ENCODE data around the gene CFAP97D1.

CFAP97D1 gene

GRCh38 chr17:43772877-43773648, 7.2 kb upstream of the CFAP97D1 start:
- FAIRE-seq: no peak
- no peak for TF ChIP-seq POLR2A (IDR thresholded peaks at IDR 0.05; ENCODE audit: low read depth, low read length)
- no peak for DNase-seq (ENCODE audit: insufficient read length, low spot score)

DNA sequence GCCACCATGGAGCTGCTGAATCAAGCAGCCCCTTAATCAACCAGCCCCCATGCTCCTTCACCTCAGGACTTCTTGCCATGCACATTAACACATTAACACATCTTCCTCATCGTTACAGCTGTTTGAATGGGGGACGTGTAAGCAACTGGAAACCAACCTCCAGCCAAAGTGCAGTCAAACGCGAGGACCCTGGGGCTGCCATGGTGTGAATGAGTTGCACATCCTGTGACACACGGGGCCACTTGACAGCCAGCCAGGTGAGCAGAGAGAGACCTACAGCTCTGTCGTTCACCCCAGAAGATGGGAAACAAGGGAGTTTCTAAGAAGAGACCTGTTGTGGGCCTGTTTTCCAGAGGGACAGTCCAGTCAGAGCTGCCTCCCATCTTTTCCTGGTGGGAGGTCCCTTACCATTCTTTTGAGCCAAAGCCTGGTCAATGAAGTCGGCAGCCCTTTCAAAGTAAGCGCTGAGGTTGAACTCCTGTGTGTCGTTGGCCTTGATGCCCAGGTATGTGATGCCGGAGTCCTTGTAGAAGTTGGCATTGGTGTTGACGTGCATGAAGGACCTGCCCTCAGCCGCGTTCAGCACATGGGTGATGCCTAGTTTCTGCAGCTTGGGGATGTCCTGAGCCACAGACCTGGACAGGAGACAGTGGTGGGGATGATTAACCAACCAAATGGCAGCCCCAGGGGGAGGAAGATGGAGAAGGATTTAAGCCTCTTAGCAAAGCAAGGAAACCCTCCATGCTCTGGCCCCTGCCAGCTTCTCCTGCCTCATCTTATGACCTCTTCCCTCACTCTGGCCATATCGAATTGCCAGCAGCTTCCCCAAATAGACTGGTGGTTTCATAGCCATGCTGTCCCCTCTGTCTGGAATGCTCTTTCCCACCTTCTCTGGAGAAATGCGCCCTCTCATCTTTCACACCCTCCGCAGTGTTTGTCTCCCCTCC, 5.7 kb upstream of the CFAP97D1 start:
- DNase-seq (ENCODE audit: insufficient read length, low spot score) (no peak), FAIRE-seq (no peak)
- no peak for TF ChIP-seq POLR2A (IDR thresholded peaks at IDR 0.05; ENCODE audit: low read depth, low read length)

DNA sequence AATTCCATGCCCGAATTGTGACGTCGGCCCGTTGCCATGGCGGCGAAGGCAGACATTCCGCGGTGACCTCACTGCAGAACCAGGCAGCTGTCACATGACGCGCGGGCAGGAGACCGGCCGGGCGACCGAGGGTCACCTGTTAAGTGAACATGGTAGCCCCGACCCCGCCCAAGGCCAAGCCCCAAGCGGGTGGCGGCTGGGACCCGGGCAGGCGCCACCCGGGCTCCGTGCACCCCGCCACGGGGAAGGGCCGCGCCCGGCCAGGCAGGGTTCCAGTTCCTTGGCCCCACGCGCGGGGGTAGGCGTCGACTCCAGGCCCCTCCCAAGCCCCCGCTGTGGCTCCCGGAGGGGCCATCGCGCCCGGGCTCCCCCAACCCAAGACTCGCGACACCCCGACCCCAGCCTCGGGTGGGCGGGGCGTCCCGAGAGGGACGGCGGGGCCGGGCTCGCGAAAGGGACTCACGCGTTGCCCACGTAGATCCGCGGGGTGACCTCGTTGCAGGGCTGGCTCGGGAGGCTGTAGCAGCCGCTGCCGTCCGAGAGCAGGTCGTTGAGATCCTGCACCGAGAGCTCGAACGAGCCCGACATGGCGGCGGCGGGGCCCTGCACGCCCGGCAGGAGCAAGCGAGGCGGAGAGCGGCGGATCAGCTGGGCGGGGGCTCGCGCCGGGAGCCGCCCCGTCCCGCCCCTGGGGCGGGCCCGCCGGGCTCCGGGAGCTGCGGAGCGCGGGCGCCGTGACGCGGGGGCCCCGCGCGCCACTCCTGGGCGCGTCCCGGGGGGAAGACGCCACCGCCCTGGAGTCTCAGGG, 1.7 kb upstream of the CFAP97D1 start, which contains the start of gene DUSP3:
Gene DUSP3, minus strand, starts transcription at position 641 of the 808 bp plus-strand sequence. Its CDS starts 53 bp downstream, at position 588.
- FAIRE-seq: no peak

DNA sequence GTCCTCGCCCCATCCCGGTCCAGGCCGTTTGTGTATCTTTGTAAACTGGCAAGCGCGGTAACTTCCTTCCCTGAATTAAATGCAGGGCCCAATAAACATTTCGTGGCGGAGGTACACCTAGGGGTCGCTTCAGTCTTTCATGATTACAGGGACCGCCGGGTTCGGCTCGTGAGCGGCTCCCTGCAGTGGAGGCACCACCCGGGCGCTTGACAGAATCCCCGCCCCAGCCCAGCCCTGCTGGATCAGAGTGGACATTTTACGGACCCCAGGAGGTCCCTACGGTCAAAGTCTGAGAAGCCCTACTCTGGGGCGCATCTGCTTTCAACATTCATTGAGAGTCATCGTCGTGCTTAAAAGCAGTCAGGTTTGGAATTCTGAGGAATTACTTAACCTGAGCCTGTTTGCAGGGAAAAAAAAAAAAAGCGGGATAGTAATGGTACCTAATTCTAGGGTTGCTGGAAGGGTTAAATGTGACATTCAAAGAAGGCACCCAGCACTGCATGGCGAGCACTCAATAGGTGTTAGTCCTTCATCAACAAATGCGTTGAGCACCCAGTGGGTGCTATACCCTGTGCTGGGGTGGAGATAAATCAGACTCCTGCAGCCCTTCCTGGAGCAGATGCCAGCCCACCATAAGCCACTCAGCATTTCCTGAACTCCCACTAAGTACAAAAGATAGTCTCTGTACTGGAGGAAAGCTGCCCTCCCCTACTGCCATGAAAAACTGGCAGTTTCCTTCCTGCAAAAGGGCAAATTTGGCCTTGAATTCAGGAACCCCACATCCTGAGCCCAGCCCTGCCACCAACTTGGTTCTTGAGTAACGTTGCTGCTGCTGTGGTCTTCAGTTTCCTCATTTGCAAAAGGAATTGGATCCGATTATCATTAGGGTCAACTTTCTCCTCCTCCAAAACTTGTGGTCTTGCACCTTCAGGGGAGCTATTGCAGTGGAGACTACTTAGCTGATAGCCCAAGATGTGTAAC, 800 bp upstream of the CFAP97D1 start:
- no peak for FAIRE-seq
- DNase-seq (ENCODE audit: insufficient read length, low spot score): no peak
- no peak for TF ChIP-seq POLR2A (IDR thresholded peaks at IDR 0.05; ENCODE audit: low read depth, low read length)

More for the DNA sequence above, 1.7 kb upstream of the CFAP97D1 start, which contains the start of gene DUSP3:
- DNase-seq (ENCODE audit: insufficient read length, low spot score): peak; percentile 88
- peak; percentile 89 for TF ChIP-seq POLR2A (IDR thresholded peaks at IDR 0.05; ENCODE audit: low read depth, low read length)

GRCh38 chr17:43782913-43783680, 2.9 kb downstream of the CFAP97D1 start:
- no peak for DNase-seq (ENCODE audit: insufficient read length, low spot score)
- FAIRE-seq: no peak
- TF ChIP-seq POLR2A (IDR thresholded peaks at IDR 0.05; ENCODE audit: low read depth, low read length): no peak

GRCh38 chr17:43784068-43784467, 3.8 kb downstream of the CFAP97D1 start:
- DNase-seq (ENCODE audit: insufficient read length, low spot score): no peak
- no peak for TF ChIP-seq POLR2A (IDR thresholded peaks at IDR 0.05; ENCODE audit: low read depth, low read length)
- no peak for FAIRE-seq

- no peak for TF ChIP-seq POLR2A (IDR thresholded peaks at IDR 0.05; ENCODE audit: low read depth, low read length)
- DNase-seq (ENCODE audit: insufficient read length, low spot score) (no peak), FAIRE-seq (no peak)
These were observed 4.4 kb downstream of the CFAP97D1 start for GRCh38 chr17:43784628-43785101.

DNA sequence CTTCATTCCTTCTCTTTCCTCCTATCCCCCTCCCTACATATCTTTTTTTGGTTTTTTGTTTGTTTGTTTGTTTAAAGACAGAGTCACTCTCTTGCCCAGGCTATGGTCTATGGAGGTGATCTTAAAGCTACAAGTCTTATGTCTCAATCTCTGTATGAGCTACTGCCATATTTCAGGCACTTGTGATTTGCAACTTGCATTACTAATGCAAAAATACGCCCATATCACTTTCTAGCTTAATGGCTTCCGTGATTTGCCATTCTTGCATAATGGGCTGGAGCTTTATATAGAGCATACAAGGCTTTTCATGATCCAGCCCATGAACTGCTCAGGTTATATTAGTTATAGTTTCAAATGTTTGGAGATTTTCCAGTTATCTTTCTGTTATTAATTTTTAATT, 7.5 kb downstream of the CFAP97D1 start:
- no peak for TF ChIP-seq POLR2A (IDR thresholded peaks at IDR 0.05; ENCODE audit: low read depth, low read length)
- no peak for FAIRE-seq
- DNase-seq (ENCODE audit: insufficient read length, low spot score): no peak

- no peak for TF ChIP-seq POLR2A (IDR thresholded peaks at IDR 0.05; ENCODE audit: low read depth, low read length)
- DNase-seq (ENCODE audit: insufficient read length, low spot score) (no peak), FAIRE-seq (no peak)
These were observed 8.3 kb downstream of the CFAP97D1 start for GRCh38 chr17:43788540-43788939.

DNA sequence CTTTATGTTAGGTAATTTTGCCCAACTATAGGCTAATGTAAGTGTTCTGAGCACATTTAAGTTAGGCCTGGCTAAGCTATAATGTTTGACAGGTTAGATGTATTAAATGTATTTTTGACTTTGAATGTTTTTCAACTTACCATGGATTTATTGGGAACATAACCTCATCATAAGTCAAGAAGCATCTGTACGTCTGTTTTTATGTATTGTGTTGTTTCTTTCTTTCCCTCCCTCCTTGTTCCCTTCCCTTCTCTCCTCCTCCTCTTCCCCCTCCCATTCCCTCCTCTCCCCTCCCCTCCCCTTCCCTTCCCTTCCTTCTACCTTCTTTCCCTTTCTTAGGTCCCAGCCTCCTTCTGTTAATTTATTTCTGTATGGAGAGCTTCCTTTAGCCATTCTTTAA, 9.2 kb downstream of the CFAP97D1 start:
- no peak for DNase-seq (ENCODE audit: insufficient read length, low spot score)
- FAIRE-seq: no peak
- TF ChIP-seq POLR2A (IDR thresholded peaks at IDR 0.05; ENCODE audit: low read depth, low read length): no peak

- no peak for FAIRE-seq
- no peak for TF ChIP-seq POLR2A (IDR thresholded peaks at IDR 0.05; ENCODE audit: low read depth, low read length)
- DNase-seq (ENCODE audit: insufficient read length, low spot score): no peak
These were observed 10.2 kb downstream of the CFAP97D1 start for GRCh38 chr17:43790311-43790940.

Measured in H54 (cell line).